ENCODE results near the gene ATP5PF.

- TF ChIP-seq CTCF (IDR thresholded peaks at IDR 0.05) (no peak), POLR2AphosphoS5 (IDR thresholded peaks at IDR 0.05) (no peak)
These were observed 21.7 kb upstream of the ATP5PF start for GRCh38 chr21:25756190-25756932.

Data from stomach (tissue), 4 donors.